Myocyte (in vitro differentiated cells): Measurements from ENCODE around the gene VEZF1. TPM values are rescaled to one million over a fixed set of nuclear protein-coding genes. Genes with fewer than 3 reads are reported as not detected.

Source experiments
- DNase-seq: peaks from one replicate; pipeline ENCODE4 v3.0.0-alpha.2; 2012; ENCODE audit warnings: low read depth
- polyA plus RNA-seq: library from polyadenylated mRNA; unstranded; fragments of >200 nt; gene quantifications from one replicate; pipeline ENCODE4 v1.2.1, GENCODE V29; 2012; ENCODE audit warnings: missing spikeins
- total RNA-seq: library from RNA; depleted of rRNA; stranded (reverse); fragments of >200 nt; gene quantifications from 2 replicates; pipeline ENCODE4 v1.2.3, GENCODE V29; 2014

Gene VEZF1, protein sequence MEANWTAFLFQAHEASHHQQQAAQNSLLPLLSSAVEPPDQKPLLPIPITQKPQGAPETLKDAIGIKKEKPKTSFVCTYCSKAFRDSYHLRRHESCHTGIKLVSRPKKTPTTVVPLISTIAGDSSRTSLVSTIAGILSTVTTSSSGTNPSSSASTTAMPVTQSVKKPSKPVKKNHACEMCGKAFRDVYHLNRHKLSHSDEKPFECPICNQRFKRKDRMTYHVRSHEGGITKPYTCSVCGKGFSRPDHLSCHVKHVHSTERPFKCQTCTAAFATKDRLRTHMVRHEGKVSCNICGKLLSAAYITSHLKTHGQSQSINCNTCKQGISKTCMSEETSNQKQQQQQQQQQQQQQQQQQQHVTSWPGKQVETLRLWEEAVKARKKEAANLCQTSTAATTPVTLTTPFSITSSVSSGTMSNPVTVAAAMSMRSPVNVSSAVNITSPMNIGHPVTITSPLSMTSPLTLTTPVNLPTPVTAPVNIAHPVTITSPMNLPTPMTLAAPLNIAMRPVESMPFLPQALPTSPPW
- 49.2 and 57.7 TPM in 2 replicates for total RNA-seq
- 22.2 TPM for polyA plus RNA-seq

DNA sequence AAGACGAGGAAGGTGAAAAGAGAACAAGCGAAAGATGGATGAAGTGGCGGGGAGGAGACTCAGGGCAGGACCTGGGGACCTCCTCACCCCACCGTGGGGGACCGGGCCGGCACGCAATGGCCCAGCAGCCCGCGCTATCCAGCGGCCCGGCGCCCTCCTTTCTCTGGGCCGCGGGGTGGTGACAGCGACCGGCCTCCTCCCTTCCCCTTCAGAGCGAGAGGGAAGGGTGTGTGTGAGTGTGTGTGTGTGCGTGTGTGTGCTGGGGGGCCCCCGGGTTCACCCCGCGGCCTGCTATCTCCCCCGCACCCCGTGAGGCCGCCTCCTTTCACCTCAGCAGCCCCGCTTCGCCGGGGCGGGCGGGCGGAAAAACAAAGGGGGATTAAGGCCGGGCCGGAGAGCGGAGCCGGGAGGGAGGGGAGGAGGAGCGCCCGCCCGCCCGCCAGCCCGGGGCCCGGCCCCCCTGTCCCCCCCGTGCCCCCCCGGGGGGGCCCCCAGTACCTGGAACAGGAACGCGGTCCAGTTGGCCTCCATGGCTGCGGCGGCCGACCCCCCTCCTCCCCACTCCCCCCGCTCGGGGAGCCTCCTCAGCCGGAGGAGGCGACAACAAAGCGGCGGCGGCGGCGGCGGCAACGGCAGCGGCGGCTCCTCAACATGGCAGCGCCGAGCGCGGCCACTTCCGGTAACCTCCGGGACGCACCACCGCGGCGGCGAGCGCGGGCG, at the start of gene VEZF1:
Gene VEZF1 (minus strand): TSS at position 674 of the 720 bp plus-strand sequence. CDS start 143 bp downstream, at position 531.
- peak; percentile 79 for DNase-seq

DNA sequence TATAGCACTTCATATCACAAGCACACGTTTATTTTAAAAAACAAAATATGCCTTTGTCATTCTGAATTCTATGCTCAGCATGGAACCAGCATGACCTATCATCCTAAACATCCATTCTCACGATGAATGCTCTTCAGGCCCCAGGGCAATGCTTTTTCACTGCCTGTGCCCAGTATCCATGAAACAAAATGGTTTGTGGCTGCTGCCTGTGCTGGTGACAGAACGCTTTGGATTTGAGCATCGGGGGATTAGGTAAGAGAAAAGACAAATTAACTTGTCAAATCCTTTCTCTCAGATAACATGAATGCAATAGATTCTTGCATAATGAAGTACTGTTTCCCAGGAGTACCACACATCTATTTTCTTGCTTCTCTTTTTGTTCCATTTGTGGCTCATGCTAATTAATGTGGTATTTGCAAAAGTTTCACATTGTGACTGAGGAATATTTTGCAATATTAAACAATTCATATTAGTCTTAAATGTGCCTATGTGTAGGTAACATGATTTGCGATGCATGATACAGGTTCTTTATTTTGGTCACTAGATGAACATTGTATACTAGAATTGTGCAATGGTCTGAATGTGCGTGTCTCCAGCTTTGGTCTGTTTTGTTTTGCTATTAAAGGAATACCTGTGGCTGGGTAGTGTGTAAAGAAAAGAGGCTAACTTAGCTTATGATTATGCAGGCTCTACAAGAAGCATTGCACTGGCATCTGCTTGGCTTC, 44.8 kb upstream of the VEZF1 start:
- DNase-seq = no peak

DNA sequence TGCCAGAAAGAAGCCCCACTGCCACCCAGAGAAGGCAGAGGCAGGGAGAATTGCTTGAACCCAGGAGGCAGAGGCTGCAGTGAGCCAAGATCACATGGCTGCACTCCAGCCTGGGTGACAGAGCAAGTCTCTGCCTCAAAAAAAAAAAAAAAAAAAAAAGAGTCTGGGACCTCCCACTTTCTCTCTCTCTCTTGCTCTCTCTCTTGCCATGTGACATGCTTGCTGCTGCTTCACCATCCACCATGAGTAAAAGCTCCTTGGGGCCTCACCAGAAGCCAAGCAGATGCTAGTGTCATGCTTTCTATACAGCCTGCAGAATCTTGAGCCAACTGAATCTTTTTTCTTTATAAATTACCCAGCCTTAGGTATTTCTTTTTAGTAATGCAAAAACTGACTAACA, 40.5 kb upstream of the VEZF1 start:
- no peak for DNase-seq

DNA sequence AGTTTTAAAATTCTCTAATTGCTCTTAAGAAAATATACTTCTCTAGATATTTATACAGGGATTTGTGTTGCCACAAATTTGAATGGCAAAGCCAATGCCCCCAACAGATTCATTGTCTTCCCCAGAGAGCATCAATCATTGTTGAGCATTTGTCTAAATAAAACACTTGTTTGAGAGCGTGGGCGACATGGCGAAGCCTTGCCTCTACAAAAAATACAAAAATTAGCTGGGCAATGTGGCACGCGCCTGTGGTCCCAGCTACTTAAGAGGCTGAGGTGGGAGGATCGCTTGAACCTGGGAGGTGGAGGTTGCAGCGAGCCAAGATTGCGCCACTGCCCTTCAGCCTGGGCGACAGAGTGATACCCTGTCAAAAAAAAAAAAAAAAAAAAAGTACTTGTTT, 32.3 kb upstream of the VEZF1 start:
- no peak for DNase-seq

DNA sequence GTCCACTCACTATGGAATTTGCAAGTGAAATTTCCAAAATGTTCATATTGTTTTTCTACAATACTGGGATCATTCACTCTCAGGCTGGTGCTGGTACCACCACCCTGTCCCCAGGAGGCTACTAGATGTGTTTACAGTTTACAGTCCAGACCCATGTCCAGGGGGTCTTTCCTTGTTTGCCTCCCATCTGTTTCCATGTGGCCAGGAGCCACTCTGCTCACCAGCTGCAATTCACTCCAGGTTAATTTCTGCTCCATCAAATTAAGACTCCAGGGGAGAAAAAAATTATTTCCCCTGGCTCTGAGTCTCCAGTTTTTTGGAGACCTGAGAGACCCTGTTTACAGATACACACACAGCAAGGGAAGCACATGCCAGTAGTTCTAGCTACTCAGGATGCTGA, 31.5 kb upstream of the VEZF1 start:
- no peak for DNase-seq

DNA sequence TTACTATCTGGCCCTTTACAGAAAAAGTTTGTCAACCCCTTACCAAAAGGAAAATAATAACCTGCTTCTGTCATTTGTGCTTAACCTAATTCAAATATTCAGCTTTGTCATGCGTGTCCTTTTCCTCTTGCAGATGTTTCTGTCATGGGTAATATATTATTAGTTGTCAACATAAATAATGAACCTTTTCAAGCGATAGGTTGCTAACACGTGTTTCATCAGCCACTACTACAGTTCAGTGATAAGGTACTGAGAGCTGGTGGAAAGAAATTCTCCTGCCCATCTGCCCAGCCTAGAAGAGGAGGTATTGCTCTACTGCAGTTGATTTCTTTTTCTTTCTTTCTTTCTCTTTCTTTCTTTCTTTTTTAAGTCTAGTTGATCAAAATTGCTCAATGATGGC, 31.0 kb upstream of the VEZF1 start:
- no peak for DNase-seq

DNA sequence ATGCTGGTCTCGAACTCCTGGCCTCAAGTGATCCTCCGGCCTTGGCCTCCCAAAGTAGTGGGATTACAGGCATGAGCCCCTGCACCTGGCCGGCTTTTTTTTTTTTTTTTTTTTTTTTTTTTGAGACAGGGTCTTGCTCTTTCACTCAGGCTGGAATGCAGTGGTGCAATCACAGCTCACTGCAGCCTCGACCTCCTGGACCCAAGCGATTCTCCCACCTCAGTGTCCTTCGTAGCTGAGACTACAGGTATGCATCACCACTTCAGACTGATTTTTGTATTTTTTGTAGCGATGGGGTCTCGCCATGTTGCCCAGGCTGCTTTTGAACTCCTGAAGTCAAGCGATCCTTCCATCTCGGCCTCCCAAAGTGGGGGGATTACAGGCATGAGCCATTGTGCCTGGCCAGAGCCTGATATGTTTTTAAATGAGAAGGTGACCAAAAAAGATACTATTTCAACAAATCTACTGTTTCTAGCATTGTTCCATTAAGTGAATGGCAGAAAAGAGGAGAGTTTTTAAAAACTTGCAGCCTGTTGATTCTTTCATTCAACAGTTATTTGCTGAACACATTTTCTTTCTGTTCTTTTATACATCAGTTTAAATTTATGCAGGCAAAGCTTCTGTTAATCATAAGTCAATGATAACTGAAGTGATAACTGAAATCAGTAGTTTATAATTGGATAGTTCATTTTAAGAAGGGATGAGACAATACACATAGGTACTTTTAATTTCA, 22.2 kb upstream of the VEZF1 start:
- DNase-seq = no peak

DNA sequence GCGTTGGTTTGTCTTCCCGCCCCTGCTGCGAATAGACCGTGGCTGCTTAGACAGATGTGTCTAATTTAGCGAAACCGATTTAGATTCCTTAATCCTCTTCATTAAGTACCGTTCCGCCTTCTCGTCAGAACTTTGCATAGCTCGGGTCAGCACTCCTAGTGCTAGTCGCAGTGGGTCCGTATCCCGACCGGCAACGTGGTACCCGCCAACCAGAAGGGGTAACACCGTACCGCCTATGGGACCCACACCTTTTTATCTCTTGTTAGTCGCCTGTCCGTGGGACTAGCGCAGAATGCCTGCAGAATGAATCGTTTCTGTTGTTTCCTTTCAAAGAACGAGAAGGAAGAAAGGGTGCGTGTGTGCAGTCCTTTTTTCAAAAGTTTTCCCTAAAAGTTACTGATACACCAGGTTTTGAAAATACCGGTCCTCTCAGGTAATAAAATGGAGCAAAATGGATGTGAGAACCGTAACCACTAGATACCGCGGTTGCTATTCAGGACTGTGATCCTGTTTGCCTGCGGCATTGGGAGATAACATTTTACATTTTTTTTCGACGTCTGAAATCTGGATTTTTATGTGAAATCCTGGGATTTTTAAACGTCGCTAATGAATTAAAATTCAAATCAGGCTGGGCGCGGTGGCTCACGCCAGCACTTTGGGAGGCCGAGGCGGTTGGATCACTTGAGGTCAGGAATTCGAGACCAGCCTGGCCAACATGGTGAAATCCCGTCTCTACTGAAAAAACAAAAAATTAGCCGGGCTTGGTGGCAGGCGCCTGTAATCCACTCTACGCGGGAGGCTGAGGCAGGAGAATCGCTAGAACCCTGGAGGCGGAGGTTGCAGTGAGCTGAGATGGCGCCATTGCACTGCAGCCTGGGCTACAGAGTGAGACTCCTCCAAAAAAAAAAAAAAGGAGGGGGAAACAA, 20.0 kb upstream of the VEZF1 start:
- no peak for DNase-seq

DNA sequence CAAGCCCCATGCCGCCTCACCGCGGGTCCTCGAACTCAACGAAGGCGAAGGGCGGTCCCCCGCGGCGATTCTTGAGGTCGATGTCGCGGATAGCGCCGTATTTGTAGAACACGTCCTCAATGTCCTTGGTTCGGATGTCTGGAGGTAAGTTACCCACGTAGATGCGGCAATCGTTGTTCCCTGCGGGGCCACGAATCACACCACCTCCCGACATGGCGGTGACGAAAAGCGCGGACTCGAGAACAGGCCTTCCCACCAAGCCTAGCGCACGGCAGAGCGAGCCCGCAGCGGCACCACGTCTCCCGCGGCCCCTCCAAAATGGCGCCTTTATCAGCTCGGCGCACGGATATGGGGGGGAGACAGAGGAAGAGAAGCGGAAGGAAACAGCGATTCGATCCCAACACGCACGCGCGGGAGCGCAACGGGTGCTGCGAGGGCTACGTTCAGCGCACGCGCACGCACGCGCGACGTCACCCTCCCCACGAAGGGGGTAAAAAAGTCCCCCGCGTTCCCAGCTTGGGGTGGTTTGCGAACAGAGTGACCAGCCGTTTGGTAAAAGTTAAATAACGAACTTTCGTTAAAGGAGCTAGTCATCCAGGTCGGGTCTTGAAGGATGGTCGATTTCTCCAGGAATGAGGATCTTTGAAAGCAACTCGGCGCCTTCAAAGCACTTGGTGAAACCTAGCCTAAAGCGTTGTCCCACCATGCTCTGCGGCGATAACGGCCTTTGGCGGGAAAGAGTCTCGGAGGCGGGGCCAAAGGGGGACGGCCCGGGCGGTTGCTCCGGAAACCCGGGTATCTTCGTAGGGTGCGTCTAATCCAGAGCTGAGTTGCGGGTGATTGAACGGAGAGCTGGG, 19.1 kb upstream of the VEZF1 start, which contains the start of gene SRSF1:
Gene SRSF1 (minus strand): TSS at position 323 of the 857 bp plus-strand sequence. CDS start 109 bp downstream, at position 214.
- DNase-seq = peak; percentile 99

DNA sequence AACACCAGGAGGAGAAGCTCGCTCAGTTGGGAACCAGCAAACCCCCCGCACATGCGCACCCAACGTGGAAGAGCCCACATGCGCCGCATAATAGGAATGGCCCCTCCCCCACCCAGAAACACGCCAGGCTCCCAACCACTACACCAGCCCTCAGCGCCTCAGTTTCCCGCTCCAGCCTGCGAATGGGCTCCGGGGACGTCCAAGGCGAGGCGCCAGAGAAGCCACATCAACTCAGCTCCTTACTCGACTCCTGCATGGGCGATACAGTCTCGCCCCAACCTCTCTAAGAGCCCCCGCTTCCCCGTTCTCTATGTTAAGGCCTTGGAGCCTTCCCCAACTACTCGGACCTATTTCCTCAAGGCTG, 18.5 kb upstream of the VEZF1 start:
- peak; percentile 89 for DNase-seq

DNA sequence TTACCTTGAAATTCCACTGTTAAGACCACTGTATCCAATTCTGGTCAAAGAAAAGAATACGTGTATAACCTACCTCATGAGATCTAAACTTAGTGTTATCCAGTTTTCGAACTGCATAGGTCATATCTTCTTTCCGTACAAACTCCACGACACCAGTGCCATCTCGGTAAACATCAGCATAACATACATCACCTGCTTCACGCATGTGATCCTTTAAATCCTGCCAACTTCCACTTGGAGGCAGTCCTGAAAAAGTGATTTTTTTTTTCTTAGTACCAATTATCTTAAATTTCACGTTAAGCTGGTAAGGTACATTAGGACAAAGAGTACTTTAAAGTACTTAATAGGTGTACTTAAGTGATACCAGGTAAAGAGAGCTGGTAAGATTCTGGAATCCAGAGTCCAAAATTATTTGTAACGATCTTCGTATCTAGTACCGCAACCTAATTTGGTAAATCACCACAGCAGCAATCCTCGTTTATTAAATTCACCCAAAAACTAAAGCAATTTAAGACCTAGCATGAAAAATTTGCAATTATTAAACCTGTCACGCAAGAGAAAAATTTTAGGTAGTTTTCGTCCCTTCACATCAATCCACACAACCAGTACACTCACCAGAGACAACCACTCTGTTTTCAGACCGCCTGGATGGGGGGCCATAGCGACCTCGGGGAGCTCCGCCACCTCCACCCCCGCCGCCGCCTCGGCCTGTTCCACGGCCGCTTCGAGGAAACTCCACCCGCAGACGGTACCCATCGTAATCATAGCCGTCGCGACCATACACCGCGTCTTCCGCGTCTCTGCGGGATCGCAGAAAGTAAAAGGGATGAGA, 17.9 kb upstream of the VEZF1 start:
- DNase-seq = no peak

DNA sequence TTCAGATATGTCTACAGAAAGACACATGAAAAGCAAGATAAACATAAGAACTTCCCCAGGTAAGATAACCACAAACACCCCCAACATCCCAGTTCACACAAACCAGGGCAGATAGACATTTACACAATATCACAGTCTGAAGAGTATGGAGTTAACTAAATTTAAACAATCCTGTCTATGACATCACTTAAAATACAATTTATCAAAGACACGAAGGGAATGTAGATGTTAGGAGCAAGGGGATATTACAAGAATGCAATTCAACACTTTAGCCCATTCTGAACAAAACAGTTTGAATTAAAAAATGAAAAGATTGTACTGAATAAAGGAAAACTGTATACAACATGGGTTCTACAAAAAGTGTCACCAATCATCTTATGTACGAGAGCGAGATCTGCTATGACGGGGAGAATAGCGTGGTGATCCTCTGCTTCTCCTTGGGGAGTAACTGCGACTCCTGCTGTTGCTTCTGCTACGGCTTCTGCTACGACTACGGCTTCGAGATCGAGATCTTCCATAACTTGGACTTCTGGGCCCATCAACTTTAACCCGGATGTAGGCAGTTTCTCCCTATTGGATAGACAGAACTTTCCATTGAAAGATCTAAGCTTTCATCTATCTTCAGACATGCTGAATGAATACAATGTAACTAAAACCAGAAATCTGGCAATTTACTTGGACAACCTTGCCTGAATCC, 17.1 kb upstream of the VEZF1 start:
- no peak for DNase-seq

DNA sequence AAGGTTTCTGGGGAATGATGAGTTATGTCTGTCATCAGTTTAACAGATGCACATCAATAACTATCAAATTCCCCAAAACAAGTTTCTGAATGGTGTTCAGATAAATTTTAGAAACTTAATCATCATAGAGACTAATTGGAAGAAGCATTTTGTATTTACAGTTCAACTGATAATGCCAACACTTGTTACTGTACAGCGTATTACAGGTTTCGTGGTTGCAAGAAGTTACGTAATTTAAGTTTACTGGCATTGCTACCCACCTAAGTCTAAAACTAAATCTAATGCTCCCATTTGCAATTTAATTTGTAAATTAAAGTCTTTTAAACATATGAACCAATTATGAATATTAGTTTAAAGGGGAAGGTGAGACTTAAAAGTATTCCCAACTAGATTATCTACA, 16.0 kb upstream of the VEZF1 start:
- DNase-seq = no peak

DNA sequence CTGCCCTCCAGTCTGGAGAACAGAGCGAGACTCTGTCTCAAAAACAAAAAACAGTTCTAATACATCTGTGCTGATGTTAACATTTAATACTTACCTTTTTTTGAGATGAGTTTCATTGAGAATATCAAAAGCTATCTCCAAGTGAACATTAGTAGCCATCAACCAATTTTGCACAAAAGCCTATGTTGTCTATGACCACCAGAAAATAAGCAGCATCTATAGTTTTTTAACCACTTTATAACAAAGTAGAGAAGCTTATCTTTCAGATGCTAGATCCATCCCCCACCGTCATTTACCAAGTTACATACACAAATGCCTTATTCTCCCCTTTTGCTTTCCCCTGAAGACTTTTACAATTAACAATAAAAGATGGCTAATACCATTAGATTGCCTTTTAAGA, 14.9 kb upstream of the VEZF1 start:
- DNase-seq = no peak

DNA sequence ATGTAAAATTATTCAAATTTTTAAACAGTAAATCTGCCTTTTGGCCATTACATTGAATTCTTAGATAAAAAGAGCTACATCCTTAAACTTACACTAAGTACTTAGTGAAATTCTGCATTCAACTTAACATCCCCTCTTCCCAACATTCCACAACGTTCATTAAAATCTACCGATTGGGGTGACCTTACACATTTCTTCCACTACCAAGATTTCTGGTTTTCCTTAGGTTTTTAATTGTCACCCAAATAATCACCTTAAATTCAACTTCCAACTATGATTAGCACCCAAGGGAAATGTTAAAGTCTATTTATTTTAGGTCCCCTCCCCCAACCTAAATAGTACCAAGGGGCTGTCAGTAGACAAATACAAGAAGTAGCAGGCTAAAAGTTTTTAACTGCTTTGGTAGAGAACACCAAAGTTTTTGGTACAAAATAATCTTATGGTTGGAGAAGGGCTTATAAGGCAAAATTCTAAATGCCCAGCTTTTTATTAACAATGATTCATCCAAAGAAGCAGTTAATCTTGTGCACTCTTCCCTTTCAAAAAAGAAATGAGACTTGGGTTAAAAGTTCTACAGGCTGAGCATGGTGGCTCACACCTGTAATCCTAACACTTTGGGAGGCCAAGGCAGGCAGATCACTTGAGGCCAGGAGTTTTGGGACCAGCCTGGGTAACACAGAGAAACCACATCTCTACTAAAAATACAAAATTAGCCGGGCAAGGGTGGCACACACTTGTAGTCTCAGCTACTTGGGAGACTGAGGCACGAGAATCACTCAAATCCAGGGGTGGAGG, 14.3 kb upstream of the VEZF1 start:
- DNase-seq = no peak

DNA sequence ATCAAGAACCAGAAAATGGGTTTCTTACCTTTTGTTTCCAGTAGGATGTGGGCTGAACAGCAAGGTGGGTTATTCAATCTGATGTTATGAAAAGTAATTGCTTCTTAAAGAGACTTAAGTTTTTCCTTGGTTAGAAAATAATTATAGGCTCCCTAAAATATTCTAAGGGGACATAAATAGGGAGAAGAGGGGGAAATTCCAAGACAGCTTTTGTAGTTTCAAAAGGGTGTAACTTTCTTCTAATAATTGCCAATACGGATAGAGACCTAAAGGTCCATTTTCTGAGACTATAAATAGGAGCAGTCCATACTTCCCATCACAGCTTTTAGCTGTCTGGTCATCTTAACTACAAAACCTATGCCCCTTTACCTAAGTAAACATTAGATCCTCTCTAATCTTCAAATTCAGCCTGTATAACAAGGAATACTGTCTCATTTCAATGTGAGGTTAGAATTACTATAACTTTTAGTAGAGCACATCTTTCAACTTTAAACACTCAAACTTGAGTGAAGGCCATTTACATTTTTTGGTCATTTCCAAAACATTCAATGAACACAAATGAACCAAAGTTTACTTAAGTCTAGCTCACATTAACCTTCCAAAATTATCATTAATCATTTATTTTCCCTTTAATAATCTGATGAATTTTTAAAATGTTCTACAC, 13.5 kb upstream of the VEZF1 start:
- no peak for DNase-seq
